A375 (cell line): ENCODE measurements around the gene ARHGAP29. TPM values are rescaled to one million over a fixed set of nuclear protein-coding genes. Genes with fewer than 3 reads are reported as not detected.

ENCODE experiments used
- total RNA-seq: library from RNA; depleted of rRNA; stranded (reverse); fragments of >200 nt; shearing (Covaris generic); gene quantifications from 2 replicates; pipeline ENCODE4 v1.2.3, GENCODE V29; 2014; rRNA removed

Gene ARHGAP29
- total RNA-seq, result 20.2 and 24.3 TPM in 2 replicates

GRCh38 chr1:94237291-94238226 lies at the start of gene ARHGAP29:
ARHGAP29 (minus strand) TSS chr1:94237584; CDS start chr1:94231611, 5,973 bp downstream.

Other genes starting within 250 kb of the ARHGAP29 start
- 0.08 TPM in 1 of 2 replicates, not detected in the other for gene ABCA4, start 116.4 kb downstream of the ARHGAP29 start, total RNA-seq
- gene ABCD3, start 180.8 kb upstream of the ARHGAP29 start, total RNA-seq, result 14.7 and 21.6 TPM in 2 replicates